SIG-M5 treated with dmso at 0.1 percent for 504 hours (cell line): Measurements from ENCODE around the gene NAT9.

Experiments
- DNase-seq: peaks from one replicate; lab custom pipeline; 2025; ENCODE audit not compliant: unreplicated experiment; lab: John Stamatoyannopoulos, UW

Gene NAT9

DNA sequence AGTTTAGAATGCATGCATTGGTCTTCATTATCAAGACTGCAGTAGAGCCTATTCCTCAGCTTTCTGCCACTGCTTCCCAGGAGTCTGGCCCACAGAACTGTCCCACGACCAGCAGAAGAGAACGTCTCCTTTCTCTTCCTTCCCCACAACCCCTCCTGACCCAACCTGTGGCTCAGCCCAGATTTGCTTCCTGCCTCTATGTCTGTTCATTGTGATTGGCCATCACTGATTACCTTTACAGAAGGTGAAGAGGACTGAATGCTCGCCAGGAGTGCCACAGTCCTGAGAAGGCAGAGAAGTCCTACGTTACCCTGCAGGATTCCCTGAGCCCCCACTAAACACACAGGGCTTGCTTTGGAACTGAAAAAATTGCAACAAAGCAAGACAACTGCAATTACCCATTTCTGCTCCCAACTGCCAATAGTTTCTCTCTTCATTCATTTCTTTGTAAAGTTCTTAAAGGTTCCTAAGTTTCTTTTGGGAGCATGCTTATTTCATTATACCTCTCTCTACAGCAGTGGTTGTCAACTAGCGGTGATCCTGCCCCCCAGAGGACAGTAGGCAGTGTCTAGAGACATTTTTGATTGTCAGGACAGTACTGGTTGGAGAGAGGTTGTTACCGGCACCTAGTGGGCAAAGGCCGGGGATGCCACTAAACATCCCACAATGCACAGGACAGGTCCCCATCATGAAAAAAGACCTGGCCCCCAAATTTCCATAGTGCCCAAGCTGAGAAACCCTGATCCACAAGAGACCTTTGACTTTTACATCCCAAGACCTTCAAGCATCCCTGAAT, 4.5 kb upstream of the NAT9 start:
- DNase-seq = peak; percentile 71

DNA sequence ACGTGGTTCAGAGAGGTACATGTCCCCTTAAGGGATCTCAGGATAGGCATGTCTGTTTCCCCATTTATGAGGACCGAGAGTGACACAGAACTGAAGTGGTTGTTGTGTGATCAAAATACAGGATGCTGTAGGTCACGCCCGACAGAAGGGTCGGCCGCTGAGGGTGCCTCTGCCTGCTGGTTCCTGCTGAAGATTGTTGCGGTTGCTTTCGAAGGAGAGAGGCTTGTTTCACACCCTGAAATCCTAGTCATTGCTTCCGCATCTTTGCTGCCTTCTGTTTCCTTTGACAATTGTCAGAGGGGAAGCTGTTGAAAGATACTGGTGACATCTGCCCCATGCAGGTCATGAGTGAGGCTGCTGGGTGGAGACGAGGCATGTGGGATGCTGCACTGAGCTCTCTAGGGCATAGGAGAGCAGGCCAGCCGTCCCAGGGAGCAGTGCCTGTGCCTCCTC, 3.8 kb upstream of the NAT9 start:
- peak; percentile 100 for DNase-seq

DNA sequence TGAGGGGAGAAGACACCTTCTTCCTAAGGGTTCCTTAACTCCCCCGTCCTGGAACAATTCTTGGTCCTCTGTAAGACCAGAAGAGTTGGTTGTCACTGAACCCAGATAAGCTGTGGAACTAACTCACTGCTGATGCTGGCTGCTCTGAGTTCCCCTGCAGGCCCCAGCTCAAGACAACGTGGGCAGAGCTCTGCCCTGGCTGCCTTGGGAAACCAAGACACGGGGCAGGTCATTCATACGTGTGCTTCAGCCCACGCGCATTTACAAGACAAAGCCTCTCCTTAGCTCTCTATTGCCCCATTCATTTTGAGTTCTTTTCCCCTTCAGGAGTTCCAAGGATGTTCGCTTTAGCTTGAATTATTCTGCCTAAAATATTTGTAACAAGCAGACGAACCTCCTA, 3.4 kb upstream of the NAT9 start:
- no peak for DNase-seq

DNA sequence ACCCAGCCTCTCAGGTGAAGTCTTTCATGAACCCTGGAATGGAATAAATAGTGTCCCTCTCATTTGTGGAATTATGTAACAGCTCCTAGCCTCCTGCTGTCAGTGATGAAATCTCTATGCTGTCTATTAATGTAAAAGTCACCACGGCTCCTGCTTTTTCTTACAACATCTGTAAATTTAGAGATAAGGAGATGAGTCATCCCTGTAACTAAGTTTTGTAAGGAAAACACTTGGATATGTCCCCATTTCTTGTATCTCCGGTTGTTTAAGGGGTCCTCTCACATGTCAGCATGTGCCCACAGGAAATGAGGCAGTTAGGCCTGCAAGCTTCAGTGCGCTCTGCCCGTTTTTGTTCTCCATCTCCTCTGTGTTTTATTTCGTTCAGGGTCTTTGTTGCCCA, 2.8 kb upstream of the NAT9 start:
- peak; percentile 99 for DNase-seq

DNA sequence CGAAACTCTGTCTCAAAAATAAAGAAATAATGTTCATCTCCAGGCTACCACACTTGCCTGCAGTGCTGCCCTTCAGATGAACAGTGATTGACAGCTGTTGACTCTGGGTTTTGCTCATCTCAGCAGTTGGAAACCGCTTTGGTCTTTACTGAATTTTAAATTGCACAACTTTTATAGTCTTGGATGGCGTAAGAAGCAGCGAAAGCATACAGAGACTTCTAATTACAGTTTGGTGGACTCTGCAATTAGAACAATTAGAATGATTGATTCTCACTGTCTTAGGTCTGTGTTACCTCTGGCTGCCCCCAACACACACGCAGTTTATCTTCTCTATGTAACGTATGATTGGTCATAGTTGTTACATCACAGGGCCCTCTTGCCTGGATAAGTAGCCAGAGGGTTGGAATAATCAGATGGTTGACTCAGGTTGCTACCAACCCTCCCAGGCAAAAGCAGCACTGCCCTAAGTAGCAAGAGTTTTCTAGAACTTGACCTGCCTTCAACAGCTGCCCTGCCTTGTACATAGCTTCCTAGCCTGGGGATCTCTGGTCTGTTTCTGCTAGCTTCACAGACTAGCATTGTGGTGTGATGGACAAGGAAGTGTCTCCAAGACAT, 1.9 kb upstream of the NAT9 start:
- peak; percentile 87 for DNase-seq

DNA sequence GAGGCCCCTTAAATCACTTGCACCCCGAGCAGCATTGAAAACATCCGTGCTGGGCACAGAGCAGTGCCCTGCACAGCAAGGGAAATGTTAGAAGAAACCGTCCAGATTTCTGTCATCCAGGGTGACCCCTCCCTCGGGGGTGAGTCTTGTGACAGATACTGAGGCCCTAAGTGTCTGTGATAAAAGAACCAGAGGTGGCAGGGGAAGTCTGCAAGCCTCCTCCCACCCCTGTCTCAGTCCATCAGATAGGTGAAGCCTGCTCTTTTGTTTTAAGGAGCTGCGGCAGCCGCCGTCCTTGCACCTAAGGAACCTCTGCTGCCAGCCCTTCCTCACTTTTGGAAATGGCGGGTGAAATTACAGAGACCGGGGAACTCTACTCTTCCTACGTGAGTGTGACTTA, 845 bp upstream of the NAT9 start:
- no peak for DNase-seq

DNA sequence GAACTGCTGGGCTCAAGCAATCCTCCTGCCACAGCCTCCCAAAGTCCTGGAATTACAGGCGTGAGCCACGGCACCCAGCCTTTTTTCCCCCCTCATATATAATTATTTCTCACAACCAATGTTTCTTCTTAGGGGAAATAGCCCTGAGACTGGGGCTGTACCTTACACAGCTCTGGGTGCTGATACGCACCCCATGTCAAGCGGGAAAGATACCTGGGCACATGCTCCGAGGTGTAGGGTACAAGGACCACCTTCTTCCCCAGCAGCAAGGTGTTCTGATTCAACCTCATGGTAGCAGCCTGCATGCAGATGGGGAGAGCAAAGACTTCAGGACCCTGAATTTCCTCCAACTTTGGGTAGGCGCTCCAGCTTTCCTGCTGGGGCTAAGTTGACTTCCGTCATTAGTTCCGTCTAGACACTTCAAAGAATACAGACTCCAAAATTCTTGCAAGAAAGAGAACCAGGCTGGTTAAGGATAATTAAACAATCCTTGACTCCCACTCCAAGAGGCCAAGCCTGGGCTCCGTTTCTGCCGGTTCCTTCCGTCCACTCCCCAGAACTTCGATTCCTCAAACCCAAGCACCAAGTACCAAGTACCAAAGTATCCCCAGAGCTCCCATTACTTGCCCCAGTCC, 619 bp downstream of the NAT9 start:
- DNase-seq = no peak

DNA sequence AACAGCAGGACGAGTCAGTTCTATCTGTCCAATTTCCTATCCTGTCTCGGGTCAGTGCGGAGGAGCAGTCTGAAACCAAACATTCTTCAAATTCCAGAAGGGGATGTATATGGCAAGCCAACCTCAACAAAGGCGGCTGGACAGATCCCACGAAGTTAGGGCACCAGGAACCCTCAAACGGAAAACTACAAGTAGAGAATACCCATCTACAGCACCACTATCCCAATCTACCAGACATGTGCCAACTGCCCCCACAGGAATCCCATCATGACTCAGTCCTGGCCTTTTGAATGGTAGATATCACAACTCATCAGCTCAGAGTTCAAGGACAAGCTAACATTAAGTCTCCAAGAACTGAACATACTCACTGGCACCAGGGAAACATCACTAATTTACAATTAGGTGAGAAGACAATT, 2.3 kb downstream of the NAT9 start:
- DNase-seq = no peak

DNA sequence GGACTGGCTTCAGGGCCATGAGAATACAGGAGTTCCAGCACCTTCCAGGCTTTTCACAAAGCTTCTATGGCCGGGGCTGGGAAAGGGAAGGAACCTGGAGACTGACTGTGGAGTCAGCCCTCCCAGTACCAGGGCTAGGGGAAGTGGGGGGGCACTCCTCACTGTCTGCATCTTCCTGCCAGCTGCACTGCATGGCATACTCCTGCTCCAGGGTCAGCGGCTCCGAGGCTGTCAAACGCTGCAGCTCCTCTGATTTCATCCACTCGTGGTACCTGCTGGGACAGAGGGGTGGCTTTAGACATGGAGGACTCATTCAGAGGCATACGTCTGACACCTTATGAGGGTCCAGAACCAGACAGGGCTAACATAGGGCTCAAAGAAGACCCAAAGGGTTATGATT, 2.7 kb downstream of the NAT9 start:
- no peak for DNase-seq

DNA sequence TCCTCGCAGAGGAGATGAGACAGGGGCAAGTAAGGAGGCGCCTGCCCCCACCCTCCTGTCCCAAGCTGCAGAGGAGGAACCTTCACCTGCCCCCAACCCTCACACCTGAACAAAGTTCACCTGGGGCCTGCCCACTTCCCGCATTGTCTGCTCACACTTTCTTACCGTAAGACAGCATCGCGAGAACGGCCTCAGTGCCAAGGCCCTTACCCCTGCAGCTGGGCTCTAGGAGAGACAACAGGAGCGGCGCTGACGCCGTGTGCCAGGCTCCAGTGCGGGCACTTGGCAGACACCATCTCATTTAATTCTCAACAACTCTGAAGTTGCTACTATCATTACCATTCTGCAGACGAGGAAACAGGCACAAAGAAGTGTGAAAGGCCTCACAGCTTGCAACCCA, 4.1 kb downstream of the NAT9 start:
- DNase-seq = no peak

DNA sequence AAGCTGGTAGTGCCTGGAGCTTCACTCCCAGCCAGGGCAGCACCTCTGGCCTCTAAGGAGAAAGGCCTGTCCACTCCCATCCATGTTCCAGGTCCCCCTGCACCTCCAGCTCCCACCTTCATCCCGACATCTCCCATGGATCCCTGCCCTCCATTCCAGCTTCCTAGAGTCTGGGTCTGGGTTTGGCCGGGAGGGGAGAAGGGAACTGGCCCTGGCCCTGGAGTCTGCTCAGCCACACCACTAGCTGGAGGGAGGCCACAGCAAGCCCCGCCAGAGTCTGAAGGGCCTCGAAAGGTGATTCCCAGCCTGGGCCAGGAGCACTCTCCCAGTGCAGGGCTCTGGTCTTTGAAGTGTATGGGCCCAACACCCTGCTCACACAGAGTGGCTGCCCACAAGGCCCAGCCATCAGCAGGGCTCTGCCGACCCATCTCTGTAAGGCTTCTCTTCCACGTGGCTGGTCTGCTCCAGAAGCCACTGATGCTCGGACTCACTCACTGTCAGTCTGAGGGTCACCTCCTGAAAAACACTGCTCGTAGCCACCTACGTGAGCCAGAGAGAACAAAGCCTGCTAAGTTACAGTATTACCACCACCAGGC, 4.7 kb downstream of the NAT9 start:
- DNase-seq = no peak

DNA sequence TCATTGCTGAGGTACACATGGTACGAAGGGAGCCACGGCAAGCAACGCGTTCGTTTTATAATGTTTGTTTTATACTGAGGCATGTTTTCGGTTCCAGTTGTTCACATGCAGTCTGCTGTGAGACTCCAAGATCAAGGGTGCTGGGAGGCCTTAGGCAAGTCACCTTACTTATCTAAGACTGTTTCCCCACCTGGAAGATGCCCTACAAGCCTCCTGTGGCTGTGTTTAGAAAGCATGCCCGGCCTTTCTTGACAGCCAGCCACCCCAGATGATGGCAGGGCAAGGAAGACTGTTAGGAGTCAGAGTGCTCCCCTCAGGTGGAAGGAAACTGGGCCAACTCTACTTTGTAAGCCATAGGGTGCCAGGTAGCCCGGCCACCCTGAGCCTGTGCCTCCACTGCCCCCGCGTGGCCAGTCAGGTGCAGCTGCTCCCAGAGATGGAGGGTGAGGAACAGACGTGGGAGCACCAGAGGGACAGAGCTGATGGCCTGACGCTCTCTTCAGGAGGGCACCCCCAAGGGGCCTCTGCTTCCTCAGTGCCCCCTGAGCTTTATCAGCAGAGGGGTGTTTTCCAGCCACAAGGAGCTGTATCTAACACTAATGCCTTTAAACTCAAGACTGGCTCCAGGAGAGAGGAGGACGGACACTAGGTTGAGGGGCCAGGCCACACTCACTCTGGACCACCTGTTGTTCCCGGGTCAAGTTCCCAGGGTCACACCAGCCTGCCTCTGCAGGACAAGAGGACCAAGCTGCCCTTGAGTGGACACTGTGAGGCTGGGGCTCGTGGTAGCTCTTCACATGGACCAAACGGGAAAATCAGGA, 5.4 kb downstream of the NAT9 start:
- DNase-seq = peak; percentile 57

DNA sequence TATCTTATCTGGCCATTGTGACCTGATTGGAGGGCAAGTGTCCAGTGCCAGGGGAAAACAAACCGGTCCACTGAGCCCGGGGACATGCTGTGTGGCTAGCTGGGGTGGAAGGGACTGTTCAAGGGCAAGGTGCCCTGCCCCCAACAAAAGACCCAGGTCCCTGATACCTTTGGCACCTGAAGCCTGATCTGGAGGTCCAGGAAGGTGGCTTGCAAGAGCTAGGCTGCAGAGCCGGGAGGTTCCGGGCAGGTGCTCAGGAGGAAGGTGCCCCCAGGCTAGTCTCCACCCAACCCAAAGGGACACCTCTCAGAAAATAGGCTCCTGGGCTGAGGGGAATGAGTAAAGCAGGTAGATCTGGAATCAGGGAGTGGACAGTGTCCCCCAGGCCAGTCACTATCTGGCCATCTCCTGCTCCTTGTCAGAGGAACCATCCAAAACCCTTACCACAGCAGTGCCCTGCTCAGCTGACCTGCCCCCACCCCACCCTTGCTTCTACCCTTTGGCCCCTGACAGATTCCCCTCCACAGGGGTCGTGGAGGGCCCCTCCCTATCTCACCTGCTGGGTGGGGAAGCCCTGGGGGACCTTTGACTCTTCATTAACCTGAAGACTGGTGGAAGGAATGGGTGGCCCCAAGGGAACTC, 6.2 kb downstream of the NAT9 start:
- DNase-seq = no peak

DNA sequence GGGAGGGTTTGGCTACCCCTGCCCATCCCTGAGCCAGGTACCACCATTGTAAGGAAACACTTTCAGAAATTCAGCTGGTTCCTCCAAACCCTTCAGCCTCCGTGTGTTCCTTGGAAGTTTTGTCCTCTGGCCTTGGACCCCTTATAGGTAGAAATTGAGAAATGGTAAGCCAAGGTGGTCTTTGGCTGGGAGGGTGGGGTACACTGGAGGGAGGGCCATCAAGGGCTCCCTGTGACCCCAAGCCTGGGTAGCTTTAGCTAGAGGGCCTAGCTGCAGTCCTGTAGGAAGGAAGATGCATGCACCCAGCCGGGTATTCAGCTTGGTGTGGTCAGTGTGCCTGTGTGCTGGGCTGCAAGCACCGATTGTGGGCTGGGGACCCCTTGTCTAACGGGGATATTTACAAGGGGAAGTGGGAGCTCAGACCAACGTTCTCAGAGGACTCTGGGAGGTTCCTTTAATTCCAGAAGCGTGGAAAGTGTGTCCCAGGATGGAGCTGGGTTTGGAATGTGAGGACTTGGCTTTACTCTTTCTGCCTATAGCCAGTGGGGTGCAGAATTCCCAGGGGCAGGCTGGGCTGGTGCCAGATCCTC, 6.8 kb downstream of the NAT9 start:
- no peak for DNase-seq

DNA sequence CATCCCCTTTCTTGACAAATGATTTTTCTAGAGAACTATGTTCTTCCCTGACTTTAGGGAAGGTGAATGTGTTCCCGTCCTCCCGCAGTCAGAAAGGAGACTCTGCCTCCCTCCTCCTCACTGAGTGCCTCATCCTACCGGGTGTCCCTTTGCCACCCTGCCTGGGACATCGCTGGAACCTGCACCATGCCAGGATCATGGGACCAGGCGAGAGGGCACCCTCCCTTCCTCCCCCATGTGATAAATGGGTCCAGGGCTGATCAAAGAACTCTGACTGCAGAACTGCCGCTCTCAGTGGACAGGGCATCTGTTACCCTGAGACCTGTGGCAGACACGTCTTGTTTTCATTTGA, 7.4 kb downstream of the NAT9 start:
- no peak for DNase-seq

DNA sequence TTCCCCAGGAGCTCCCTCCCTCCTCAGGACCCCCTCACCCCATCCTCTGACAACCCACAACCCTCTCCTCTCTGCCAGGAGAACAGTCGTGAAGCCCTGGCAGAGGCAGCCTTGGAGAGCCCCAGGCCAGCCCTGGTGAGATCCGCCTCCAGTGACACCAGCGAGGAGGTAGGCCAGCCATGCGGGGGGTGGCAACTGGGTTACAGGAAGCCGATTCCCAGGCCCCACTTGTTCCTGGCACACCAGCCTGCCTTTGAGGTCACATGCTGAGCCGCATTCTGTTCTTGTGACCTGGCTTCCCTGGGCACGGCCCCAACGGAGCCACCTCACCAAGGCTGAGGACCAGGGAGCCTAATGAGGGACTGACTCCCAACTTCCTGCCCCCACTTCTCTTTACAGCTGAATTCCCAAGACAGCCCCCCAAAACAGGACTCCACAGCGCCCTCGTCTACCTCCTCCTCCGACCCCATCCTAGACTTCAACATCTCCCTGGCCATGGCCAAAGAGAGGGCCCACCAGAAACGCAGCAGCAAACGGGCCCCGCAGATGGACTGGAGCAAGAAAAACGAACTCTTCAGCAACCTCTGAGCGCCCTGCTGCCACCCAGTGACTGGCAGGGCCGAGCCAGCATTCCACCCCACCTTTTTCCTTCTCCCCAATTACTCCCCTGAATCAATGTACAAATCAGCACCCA, 7.9 kb downstream of the NAT9 start:
- DNase-seq = no peak

DNA sequence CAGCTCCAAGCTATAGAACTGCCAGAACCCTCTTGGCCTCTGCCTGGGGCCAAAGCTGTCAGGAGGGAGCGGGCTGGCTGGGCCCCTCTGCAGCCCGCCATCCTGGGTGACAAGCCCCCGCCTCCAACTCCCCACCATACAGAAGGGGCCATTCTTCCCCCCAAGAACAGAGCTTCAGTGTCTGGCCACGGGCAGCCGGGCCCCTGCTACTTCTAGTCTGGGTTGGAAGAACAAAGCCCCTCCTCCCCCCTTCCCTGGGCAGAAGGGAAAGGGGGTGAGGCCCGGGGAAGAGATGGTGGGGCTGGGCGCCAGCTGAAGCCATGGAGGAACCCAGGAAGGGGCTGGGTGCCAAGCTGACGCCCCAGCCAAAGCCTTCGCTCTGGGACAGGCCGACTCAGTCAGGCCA, 9.0 kb downstream of the NAT9 start:
- no peak for DNase-seq

DNA sequence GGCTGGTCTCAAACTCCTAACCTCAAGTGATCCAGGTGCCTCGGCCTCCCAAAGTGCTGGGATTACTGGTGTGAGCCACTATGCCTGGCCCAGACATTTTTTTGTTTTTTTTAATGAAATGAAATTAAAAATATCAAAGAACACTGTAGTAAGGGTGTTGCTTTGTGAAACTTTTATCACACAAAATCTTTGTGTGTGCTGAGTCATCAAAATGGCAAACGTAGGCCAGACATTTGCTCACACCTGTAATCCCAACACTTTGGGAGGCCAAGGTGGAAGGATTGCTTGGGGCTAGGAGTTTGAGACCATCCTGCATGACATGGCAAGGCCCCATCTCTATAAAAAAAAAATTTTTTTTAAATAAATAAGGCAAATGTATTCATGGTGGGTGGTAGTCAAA, 9.7 kb downstream of the NAT9 start:
- DNase-seq = no peak

DNA sequence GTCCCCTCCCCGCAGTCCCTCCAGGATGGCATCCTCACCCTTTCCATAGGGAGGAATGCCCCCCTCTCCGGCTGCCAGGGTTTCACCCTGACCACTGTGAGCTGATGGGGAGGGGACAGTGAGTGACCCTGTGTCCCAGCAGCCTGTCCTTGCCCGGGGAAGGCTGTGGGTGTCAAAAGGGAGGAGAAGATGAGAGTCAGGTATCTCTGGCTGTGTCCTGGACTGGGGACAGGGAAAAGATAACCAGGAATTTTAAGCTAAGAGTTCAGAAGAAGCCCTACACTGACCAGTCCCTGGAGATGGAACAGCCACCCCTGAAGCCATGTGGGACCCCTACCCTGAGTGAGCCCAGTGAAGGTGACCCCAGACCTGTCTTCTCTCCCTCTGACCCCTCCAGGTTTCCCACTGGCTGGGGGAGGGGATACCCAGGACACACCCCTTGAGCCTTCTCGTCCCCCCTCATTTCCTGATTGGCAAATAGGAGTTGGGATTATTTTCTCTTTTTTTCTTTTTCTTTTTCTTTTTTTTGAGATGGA, 11.3 kb downstream of the NAT9 start:
- no peak for DNase-seq
